Measurements from ENCODE around the gene NSUN3. TPM values are rescaled to one million over a fixed set of nuclear protein-coding genes. Genes with fewer than 3 reads are reported as not detected.
"Not testable (repeated sequence)": the region's sequence is repeated elsewhere in the genome, so short reads cannot be mapped to it uniquely, and the experiment has no call there.

The NSUN3 gene
- total and polyA plus RNA-seq, 4 donors, result 5.1 to 61.0 (median 9.3) TPM

- no peak for TF ChIP-seq CTCF (IDR thresholded peaks at IDR 0.05; ENCODE audit: control extremely low read depth, extremely low read depth)
- 96% methylated on average over 6 of the region's 6 CpGs for WGBS, 2 donors
- no peak for ATAC-seq (ENCODE audit: insufficient read depth, low FRiP score)
These were observed 7.6 kb downstream of the NSUN3 start for GRCh38 chr3:94070341-94070911.

DNA sequence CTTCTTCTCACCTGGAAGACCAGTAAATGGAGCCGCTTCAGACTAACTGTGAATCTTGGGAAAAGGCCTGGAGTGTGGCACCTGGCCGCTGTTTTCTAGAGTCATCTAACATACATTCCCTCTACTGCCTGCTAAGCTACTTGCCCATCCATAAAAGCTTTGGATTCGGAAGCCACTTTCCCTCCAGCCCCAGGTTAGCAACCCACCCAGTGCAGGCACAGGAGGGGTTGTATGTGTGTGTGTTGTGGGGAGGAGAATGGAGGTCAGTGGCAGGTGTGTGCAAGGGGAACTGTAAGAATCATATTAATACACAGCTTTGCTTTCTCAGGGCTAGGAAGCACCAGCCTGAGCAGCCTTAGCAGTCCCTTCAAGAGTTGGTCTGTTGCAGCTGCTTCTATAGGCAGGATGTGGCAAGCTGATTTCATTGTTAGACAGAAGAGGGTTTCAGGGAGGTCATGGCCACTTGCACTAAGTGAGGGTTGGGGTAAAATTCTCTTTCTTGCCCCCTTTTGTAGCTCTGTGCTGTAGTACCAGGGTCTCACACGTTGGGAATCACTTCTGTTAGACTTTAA is 8.9 kb downstream of the NSUN3 start:
- H3K27ac ChIP-seq (ENCODE audit: low read depth in 1 of 2, low read length in 1 of 2), result no peak overlapping the region
- H3K9ac ChIP-seq (ENCODE audit: insufficient read depth in 1 of 2, low read length in 2 of 2), result no peak overlapping the region
- H3K36me3 ChIP-seq (ENCODE audit: control insufficient read depth in 4 of 4, insufficient read depth in 4 of 4, low read length in 4 of 4), result peaks cover 5 to 25% (median 17%) of the 10 kb centered on the region in 4 donors
- H3K27me3 ChIP-seq (ENCODE audit: control insufficient read depth in 3 of 3, insufficient read depth in 3 of 3, low read length in 2 of 3), result no peaks in the 10 kb centered on the region
- H3K4me1 ChIP-seq (ENCODE audit: control insufficient read depth in 5 of 5, insufficient read depth in 5 of 5, low read length in 5 of 5), result no peaks in the 10 kb centered on the region
- no peak for TF ChIP-seq CTCF (IDR thresholded peaks at IDR 0.05; ENCODE audit: control extremely low read depth, extremely low read depth)
- 92 to 96% methylated on average over 4 of the region's 4 CpGs for WGBS, 2 donors
- no peak overlapping the region for H3K4me3 ChIP-seq
- ATAC-seq (ENCODE audit: insufficient read depth, low FRiP score), result no peak
- DNase-seq, result no peak
- H3K9me3 ChIP-seq (ENCODE audit: control insufficient read depth in 4 of 4, insufficient read depth in 3 of 4, low read length in 3 of 4), result no peaks in the 10 kb centered on the region

More at GRCh38 chr3:94070341-94070911, 7.6 kb downstream of the NSUN3 start:
- Histone ChIP-seq H3K36me3 (ENCODE audit: control insufficient read depth in 4 of 4, insufficient read depth in 4 of 4, low read length in 4 of 4) (peaks cover 5 to 19% (median 16%) of the 10 kb centered on the region in 4 donors), H3K9ac (ENCODE audit: insufficient read depth in 1 of 2, low read length in 2 of 2) (no peak overlapping the region), H3K4me3 (no peak overlapping the region), H3K9me3 (ENCODE audit: control insufficient read depth in 4 of 4, insufficient read depth in 3 of 4, low read length in 3 of 4) (no peaks in the 10 kb centered on the region), H3K4me1 (ENCODE audit: control insufficient read depth in 5 of 5, insufficient read depth in 5 of 5, low read length in 5 of 5) (no peaks in the 10 kb centered on the region), H3K27ac (ENCODE audit: low read depth in 1 of 2, low read length in 1 of 2) (no peak overlapping the region), H3K27me3 (ENCODE audit: control insufficient read depth in 3 of 3, insufficient read depth in 3 of 3, low read length in 2 of 3) (no peaks in the 10 kb centered on the region)
- no peak for DNase-seq

- H3K4me1 ChIP-seq (ENCODE audit: control insufficient read depth in 5 of 5, insufficient read depth in 5 of 5, low read length in 5 of 5), result peaks cover 0 to 6% (median 0%) of the 10 kb centered on the region in 5 donors
- no peaks in the 10 kb centered on the region for H3K27me3 ChIP-seq (ENCODE audit: control insufficient read depth in 3 of 3, insufficient read depth in 3 of 3, low read length in 2 of 3)
- H3K4me3 ChIP-seq, result no peak overlapping the region
- H3K9me3 ChIP-seq (ENCODE audit: control insufficient read depth in 4 of 4, insufficient read depth in 3 of 4, low read length in 3 of 4), result no peaks in the 10 kb centered on the region
- H3K36me3 ChIP-seq (ENCODE audit: control insufficient read depth in 4 of 4, insufficient read depth in 4 of 4, low read length in 4 of 4), result peaks cover 6 to 16% (median 9%) of the 10 kb centered on the region in 4 donors
- DNase-seq (no peak), ATAC-seq (ENCODE audit: insufficient read depth, low FRiP score) (no peak)
- H3K27ac ChIP-seq (ENCODE audit: low read depth in 1 of 2, low read length in 1 of 2), result no peak overlapping the region
- no peak overlapping the region for H3K9ac ChIP-seq (ENCODE audit: insufficient read depth in 1 of 2, low read length in 2 of 2)
- no peak for TF ChIP-seq CTCF (IDR thresholded peaks at IDR 0.05; ENCODE audit: control extremely low read depth, extremely low read depth)
- WGBS, 2 donors, result 92 to 97% methylated on average over 3 of the region's 3 CpGs
These were observed 13.2 kb downstream of the NSUN3 start for GRCh38 chr3:94076055-94076454.

DNA sequence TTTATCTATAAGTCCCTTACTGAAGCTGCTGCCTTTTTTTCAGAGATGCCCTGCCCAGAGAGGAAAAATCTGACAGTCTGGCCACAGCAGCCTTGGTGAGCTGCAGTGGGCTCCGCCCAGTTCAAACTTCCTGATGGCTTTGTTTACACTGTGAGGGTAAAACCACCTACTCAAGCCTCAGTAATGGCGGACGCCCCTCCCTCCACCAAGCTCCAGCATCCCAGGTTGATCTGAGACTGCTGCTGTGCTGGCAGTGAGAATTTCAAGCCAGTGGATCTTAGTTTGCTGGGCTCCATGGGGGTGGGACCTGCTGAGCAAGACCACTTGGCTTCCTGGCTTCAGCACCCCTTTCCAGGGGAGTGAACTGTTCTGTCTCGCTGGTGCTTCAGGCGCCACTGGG is 17.7 kb downstream of the NSUN3 start:
- not testable (repeated sequence) for H3K4me1 ChIP-seq (ENCODE audit: control insufficient read depth in 5 of 5, insufficient read depth in 5 of 5, low read length in 5 of 5); DNase-seq; ATAC-seq (ENCODE audit: insufficient read depth, low FRiP score); H3K27me3 ChIP-seq (ENCODE audit: control insufficient read depth in 3 of 3, insufficient read depth in 3 of 3, low read length in 2 of 3); H3K4me3 ChIP-seq; H3K27ac ChIP-seq (ENCODE audit: low read depth in 1 of 2, low read length in 1 of 2); H3K9ac ChIP-seq (ENCODE audit: insufficient read depth in 1 of 2, low read length in 2 of 2); H3K9me3 ChIP-seq (ENCODE audit: control insufficient read depth in 4 of 4, insufficient read depth in 3 of 4, low read length in 3 of 4)
- 76 to 81% methylated on average over 5 of the region's 5 CpGs for WGBS, 2 donors
- H3K36me3 ChIP-seq (ENCODE audit: control insufficient read depth in 4 of 4, insufficient read depth in 4 of 4, low read length in 4 of 4), result peaks cover 6 to 13% (median 9%) of the 10 kb centered on the region in 4 donors

All from lung (tissue), 12 donors.